GM19463 (cell line): ENCODE data around the gene DMXL2.
"Not testable (repeated sequence)": the region's sequence is repeated elsewhere in the genome, so short reads cannot be mapped to it uniquely, and the experiment has no call there.

ENCODE experiments used
- ATAC-seq: cut with Tn5 transposase; IDR thresholded peaks from one replicate; pipeline ENCODE4 v1.9.1; 2021; ENCODE audit warnings: mild to moderate bottlenecking, moderate library complexity; ENCODE audit not compliant: unreplicated experiment

DMXL2 gene

DNA sequence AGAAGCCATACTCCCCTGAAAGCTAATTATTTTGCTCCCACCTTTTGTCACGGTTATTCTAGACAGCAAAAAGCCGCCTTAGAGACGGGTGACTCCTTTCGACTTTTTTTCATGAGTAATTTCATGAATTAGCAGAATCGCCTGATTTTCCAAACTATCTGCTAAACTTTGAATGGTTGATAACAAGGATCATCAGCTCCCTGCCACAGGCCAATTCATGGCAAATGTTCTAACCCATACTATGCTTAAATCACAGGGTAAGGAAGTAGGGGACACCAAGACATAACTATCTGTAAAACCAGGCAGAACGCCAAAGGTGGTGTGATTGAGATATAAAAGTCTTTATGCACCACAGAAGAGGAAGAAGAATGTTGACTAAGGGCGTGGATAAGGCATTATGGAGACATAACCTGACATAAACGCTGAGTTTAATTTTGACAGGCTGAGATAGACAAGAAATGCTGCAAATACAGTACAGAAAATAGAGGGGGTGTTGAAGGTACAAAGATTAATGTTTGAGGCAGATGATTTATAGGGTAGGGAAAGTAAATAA, 891 bp upstream of the DMXL2 start:
- ATAC-seq = no peak

DNA sequence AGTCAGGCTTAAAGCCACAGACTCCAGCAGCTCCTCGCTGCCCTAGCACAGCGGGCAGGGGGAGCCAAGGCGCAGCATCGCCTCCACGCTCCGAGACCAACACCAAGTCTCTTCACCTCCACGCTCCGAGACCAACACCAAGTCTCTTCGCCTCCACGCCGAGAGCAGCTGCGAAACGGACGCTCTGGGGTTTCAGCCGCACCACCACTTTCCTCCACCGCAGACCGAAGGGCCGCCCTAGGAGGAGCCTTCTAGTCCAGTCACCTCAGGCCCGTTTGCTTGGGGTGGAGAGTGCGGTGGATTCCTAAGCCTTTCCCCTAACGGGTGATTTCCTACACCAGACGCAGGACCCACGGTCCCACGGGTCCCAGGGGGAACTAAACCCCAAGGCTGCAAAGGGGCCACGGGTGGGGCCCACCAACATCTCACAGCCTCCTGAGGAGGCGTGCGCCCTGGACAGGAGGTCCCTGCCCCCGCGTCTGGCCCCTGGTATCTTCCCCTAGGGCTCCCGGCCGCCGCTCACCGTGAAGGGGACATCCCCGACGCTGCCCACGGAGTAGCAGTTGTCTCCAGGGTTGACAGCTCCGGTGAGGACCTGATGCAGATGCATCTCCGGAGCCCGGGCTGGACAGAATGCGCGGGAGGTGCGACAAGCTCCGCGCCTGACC, 501 bp downstream of the DMXL2 start:
- ATAC-seq = peak; percentile 46

DNA sequence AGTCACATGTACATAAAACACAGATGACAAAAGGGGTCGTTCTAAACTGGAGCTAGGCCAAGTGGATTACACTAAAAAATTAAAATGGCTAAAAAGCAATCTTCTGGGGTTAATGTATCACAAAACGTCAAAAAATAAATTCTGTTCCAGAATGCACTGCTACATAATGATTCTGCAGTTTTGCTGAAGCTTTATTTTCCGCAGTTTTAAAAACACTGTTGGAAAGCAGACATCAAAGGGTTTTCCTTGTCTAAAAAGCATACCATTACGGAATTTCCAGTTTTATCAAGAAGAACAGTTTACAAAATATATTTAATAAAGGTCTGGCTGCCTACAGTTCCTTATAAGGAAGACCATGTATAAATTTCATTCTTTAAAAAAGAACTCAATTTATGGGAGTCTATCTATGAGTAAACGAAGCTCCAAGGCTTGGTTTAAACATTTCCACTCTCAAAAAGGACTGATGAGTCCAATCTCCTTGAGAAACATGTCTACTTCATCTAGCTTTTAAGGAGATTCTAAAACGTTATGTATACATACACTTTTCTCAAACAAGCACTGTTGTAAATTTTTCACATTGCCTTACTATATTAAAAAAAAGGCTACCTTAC, 1.3 kb downstream of the DMXL2 start:
- no peak for ATAC-seq

DNA sequence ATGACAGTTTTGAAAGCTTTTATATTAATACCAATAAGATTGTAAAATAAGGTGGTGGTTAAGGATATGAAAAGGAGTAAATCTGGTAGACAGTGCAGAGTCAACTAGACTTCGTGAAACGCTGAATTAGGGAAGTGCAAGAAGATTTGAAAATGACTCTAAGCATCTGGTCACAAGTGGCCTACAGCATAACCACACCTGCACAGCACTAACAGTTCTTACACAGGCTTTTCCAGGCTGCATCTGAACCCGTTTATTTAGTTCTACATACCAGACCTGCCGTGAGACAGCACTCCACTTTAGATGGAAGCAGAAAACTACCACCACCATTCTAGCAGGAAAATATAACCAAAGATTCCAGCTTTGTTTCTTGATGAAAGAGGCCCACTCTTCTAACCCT, 1.9 kb downstream of the DMXL2 start:
- ATAC-seq = peak; percentile 27

DNA sequence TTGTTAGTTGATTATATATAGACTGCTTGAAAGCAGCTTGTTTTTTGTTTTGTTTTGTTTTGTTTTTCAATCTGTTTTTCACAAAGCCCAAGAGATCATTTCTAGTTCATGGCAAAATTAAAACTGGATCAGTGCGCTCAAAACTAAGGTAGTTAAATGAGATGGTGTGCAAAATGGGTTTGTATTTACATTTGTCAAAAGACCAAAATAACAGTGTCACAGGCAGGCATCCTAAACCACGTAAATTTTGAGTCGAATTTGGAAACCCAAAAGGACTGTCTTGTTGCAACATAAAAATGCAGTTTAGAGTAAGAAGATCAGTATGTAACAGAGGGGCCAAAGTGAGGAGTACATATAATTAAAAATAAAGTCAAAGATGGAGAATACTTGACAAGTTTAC, 2.4 kb downstream of the DMXL2 start:
- ATAC-seq = no peak

DNA sequence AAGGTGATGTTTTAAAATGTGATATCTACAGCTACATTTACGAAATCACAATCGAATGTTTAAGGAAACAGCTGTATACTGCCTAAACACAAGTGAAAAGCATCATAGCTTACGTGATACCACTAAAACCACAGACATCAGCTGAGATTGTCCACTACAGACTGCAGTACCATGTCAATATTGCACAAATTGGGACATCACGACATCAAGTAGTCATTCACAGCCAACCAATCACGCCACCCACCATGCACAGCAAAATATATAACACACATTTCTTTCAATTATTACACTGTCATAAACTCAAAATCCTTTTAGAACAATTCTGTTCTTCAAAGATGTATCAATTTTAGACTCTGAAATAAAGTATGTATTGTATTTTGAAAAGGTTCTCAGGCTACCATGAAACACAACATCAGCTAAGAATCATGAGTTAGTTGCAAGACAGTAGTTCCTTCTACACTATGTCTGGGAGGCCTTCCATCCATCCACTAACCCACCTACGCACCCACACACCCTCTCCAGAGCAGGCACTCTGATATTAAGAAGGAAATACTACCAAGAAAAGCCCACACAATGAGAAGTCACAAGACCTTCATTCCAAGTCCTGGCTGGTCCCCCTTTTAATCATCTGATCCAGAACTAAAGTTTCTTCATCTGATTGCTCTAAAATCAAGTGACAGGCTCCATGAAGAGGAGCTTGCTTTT, 3.1 kb downstream of the DMXL2 start:
- no peak for ATAC-seq

DNA sequence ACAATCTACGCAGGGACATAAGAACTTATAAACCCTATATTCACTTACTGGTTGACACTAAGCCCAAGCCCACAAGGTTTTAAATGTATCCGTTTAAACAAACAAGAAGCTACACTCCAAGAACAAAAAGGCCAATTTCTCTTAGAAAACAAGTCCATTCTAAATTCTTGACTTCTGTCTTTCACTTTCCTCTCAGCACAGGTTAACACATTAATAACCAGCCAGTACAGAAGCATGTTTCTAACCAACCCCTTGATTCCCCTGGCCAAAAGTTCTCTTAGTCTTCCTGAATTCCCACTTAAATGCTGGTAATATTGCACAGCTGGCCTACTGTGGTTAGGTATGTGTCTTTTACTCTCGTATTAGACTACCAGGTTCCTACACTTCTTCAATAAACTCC, 4.7 kb downstream of the DMXL2 start:
- ATAC-seq = no peak

DNA sequence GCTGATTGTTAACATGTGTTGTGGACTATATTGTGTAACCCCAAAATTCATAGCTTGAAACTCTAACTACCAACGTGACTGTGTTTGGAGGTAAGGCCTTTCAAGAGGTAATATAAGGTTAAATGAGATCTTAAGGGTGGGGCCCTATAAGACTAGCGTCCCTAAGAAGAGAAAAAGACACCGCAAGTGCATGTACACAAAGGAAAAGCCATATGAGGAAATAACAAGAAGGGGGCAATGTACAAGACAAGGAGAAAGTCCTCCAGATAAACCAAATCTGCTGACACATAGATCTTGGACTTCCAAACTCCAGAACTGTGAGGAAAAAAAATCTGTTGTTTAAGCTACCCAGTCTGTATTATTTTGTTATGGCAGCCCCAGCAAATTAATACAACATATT, 8.6 kb downstream of the DMXL2 start:
- no peak for ATAC-seq

DNA sequence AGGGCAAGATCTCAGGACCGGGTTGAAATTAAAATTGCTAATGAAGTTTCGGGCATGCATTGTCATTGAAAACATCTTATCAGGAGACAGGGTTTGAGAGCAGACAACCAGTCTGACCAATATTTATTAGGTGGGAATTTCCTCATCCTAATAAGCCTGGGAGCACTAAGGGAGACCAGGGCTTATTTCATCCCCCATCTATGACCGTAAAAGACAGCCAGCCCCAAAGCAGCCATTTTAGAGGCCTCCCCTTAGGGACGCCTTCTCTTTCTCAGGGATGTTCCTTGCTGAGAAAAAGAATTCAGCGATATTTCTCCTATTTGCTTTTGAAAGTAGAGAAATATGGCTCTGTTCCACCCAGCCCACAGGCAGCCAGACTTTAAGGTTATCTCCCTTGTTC, 9.9 kb downstream of the DMXL2 start:
- not testable (repeated sequence) for ATAC-seq

DNA sequence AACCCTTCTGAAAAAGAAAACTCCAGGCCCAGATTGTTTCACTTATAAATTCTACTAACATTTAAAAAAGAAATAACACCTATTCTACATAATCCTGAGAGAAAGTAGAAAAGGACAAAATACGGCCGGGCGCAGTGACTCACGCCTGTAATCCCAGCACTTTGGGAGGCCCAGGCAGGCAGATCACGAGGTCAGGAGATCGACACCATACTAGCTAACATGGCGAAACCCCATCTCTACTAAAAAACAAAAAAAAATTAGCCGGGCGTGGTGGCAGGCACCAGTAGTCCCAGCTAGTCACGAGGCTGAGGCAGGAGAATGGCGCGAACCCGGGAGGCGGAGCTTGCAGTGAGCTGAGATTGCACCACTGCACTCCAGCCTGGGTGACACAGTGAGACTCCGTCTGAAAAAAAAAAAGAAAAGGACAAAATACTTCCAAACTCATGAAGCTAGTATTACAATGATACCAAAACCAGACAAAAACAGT, 19.1 kb downstream of the DMXL2 start:
- not testable (repeated sequence) for ATAC-seq

DNA sequence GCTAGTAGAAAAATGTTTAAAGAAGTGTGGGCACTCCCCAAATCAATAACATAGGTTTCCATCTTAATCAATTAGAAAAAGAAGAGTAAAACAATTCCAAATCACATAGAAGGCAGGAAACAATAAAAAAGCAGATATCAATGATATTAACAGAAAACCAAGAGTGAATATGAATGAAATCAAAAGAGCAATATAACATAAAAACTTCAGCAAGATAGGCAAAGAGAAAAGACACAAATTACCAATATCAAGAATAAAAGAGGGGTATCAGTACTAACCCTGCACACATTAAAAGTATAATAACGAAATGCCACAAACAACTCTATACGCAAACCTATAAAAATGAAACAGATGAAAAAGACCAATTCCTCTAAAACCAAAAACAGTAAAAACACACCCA, 19.6 kb downstream of the DMXL2 start:
- ATAC-seq = no peak

DNA sequence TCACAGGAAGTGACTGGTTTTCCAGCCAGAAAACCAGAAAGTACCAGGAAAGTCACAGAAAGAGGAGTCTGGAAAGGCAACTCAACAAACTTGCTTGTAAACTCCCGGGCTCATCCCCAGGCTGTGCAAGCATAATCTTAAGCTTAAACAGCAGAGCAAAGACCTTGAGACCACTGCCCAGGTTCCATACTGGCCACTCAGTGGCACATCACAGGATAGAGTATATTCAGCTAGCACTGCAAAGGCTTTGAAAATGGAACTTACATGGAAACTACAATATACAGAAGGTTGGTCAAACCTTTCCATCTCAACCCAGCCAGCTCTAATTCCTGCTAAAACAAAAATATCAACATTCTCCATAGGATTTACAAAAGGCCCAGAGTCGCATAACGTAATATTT, 20.1 kb downstream of the DMXL2 start:
- ATAC-seq = no peak

DNA sequence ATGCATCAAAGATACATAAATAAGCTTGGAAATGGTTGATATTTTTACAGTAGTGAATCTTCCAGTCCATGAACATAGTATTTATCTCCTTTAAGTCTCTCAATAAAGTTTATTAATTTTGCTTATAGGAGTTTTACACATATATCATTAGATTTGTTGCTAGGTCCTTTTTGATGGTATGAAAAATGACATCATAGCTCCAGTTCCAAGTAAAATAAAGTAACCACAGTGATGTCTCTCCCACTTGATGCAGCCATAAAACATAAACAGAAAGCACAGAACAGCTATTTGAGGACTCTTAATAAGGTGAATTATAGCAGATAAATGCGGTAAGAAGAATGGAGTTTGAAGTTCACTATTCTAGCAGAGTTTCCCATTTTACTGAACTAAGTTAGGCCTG, 20.8 kb downstream of the DMXL2 start:
- ATAC-seq = no peak

DNA sequence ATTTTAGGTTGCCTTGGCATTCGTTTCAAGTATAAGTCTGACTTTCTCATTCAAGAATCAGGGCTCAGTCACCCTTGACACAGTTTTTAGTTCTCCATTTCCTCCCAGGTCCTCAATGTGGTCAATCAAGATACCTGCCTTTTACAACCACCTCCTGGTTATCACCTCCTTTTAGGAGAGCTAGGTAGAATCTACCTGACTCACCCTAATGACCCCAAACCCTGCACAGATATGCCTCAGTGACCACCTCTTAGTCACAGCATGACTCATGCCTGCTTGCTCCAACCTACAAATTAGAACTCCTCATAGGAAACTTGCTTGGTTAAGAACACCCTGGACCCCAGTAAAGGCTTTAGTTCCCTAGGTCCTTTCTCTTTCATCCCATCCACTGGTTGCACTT, 22.5 kb downstream of the DMXL2 start:
- no peak for ATAC-seq

DNA sequence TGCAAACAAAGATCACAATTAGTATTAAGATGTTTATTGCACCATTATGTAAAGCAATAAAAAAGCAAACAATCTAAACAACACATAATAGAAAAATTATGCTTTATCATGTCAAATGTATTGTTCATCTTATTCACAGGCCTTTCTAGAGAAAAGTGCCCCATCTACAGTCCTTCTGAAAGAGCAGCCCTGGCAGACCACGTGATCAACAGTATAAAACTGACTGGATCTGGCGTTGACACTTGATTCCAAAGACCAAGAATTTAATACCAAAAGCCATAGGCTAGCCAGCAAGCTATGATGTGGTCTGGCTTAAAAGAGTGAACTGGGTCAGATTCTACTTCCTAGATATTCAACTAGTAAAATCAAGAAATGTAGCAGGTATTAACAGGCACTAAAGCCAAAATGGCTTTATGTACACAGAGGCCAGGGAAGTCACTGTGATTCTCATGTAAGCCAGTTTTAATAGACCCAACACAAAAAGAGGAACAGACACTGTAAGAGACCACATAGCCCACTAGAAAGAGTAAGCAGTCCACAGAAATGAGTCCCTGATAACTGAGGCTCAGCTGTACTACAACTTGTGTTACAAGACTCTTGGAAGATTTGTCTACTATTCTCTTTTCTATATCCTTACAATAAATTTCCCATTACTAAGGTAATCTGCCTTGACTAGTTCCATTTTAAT, 32.5 kb downstream of the DMXL2 start:
- ATAC-seq = no peak

DNA sequence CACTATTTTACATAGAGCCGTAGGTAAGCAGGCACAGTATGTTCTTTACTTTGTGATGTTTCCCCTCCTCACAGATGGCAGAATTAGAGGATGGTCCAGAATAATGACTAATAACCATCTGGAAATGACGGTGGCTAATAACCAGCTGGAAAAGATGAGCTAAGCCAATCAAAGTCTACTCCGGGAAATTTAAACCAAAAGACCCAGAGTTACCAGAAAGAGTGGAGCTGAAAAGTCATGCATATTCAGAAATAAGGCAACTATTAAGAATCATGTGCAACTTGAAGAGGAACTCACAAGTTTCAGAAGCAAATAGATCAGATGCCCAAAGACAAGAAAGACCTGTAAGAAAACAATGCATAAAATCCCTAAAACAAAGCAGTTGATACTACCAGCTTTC, 33.6 kb downstream of the DMXL2 start:
- no peak for ATAC-seq

DNA sequence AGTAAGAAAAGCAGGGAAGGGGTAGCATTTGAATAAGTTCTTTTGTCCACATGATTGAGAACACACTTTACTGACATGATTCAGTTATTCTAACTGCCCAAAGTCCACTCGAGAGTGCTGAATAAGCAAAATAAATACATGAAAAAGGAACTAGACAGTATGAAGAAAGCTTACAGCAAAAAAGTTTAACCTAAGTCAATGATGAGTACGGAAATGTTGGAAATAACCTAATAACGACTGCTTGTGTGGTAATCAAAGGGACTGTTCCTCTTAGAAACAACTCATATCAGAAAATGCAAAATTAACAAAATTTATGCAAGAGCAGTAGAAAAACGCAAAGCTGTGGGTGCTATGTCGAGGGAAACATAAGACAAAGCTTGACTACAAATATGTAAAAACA, 36.6 kb downstream of the DMXL2 start:
- no peak for ATAC-seq

DNA sequence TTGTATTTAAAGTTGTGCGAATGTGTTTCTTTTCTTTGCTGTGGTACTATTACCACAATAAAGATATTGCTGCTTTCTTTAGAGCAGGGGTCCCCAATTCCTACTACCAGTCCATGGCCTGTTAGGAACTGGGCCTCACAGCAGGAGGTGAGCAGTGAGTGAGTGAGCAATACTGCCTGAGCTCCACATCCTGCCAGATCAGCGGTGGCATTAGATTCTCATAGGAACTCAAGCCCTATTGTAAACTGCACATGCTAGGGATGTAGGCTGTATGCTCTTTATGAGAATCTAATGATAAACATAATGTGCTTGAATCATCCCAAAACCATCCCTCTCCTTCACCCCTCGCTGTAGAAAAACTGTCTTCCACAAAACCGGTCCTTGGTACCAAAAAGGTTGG, 41.6 kb downstream of the DMXL2 start:
- no peak for ATAC-seq

DNA sequence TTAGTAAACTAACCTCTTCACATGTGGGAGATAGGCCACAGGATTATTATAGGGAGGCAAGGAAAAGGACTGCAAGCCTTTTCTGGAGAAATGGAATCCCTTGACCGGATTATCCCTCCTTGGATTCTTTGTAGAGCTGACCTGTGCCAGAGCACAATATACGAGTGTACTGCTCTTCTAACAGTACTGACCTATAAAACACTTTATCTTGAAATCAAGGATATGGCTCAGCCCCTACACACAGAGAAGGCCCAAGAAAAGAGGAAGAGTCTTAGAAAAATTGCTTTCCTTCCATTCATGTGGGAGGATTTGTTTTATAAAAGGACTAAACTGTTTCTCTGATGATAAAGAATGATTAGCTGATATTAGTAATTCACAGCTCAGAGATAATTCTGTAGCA, 42.2 kb downstream of the DMXL2 start:
- ATAC-seq = no peak

DNA sequence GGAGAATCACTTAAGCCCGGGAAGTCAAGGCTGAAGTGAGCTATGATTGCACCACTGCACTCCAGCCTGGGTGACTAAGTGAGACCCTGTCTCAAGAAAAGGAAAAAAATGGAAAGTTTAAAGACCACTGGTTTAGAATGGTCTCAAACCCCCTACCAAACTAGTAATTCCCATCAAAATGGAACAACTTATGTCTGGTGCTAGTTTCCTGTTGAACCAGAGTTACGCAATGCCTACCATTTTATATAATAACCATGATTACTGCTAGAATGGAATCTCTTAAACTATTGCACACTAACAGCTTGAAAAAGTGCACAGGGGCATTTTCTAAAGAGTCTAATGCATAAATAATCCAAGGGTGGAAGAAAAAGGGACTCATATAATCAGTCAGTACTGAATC, 43.6 kb downstream of the DMXL2 start:
- no peak for ATAC-seq

DNA sequence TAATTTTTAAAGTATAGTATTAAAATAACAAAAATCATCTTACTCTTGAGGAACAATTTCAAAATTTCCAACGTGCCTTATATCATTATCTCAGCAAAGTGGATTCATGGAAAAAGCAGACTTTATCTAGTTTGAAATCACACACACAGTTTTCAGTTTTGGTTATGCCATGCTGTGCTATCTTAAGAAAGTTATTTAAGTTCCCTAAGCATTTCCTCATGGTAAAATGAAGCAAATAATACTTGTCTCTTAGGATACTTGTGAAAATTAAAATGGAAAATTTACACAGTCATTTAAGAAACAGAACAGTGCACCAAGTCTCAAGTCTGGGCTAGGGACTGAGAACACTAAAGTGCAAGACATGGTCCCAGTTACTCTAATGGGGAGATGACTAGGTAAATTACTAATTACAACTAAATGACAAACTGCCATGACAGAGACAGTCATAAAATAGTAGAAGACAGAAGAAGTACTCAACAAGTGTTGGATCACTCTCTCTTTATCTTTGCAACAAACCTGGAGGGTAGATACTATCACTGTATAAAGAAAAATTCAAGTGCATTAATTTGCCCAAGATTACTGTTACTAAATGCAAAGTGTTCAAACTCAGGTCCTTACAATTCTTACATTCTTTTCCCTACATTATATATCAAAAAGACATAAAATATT, 44.8 kb downstream of the DMXL2 start:
- ATAC-seq = no peak
